Activated CD4-positive, CD25-positive, alpha-beta regulatory T cell (primary cell): Measurements from ENCODE around the gene STRN4.

ENCODE experiments used
- DNase-seq, 4 experiments: peaks; one replicate each; lab custom pipeline; 2025; lab: John Stamatoyannopoulos, UW

Gene STRN4

GRCh38 chr19:46725036-46725820 lies 21.0 kb downstream of the STRN4 start:
- DNase-seq, result no peak

- DNase-seq, result no peak
These were observed 21.8 kb downstream of the STRN4 start for GRCh38 chr19:46724468-46724867.

GRCh38 chr19:46723471-46723870 lies 22.8 kb downstream of the STRN4 start:
- DNase-seq, result no peak

GRCh38 chr19:46723023-46723461 lies 23.2 kb downstream of the STRN4 start:
- DNase-seq, result no peak

- DNase-seq, result no peak
These were observed 23.7 kb downstream of the STRN4 start for GRCh38 chr19:46722421-46723022.

GRCh38 chr19:46722004-46722380 lies 24.3 kb downstream of the STRN4 start:
- no peak for DNase-seq

- DNase-seq, result no peak
These were observed 24.8 kb downstream of the STRN4 start for GRCh38 chr19:46721269-46722003.

- DNase-seq, result no peak
These were observed 25.6 kb downstream of the STRN4 start for GRCh38 chr19:46720503-46721239.

- DNase-seq, result no peak
These were observed 26.4 kb downstream of the STRN4 start for GRCh38 chr19:46719629-46720502.

GRCh38 chr19:46718934-46719622 lies 27.2 kb downstream of the STRN4 start:
- DNase-seq, result no peak

GRCh38 chr19:46718157-46718933 lies 27.9 kb downstream of the STRN4 start:
- DNase-seq, result peak in 2 of 4 experiments; percentile 33 to 34

GRCh38 chr19:46717716-46718143 lies 28.5 kb downstream of the STRN4 start:
- DNase-seq, result no peak

- DNase-seq, result peak; percentile 80 to 86 (median 82)
These were observed 29.1 kb downstream of the STRN4 start, which contains the start of gene PRKD2 for GRCh38 chr19:46717034-46717715. Gene PRKD2 (minus strand): TSS chr19:46717114. CDS start chr19:46716370, 744 bp downstream.

- DNase-seq, result no peak
These were observed 29.6 kb downstream of the STRN4 start for GRCh38 chr19:46716672-46717033.

GRCh38 chr19:46715975-46716671 lies 30.1 kb downstream of the STRN4 start:
- no peak for DNase-seq

GRCh38 chr19:46715620-46715974 lies 30.7 kb downstream of the STRN4 start:
- no peak for DNase-seq

- peak; percentile 43 to 71 (median 52) for DNase-seq
These were observed 31.7 kb downstream of the STRN4 start for GRCh38 chr19:46714444-46715106.
